Stimulated activated CD4-positive, alpha-beta T cell treated with anti-CD3 and anti-CD28 coated beads, Interleukin-1b, Interleukin-23, amount 100 ng/mL, for 48 hours (primary cell): ENCODE measurements around the gene PTPRN2.

ENCODE experiments used
- DNase-seq: peaks from one replicate; pipeline ENCODE4 v3.0.0-alpha.2; 2020

The PTPRN2 gene

GRCh38 chr7:157630301-157630853, 957.2 kb downstream of the PTPRN2 start:
- no peak for DNase-seq

- DNase-seq, result no peak
Measured at GRCh38 chr7:157628456-157628855, 959.2 kb downstream of the PTPRN2 start.

GRCh38 chr7:157627646-157628045, 960.0 kb downstream of the PTPRN2 start:
- no peak for DNase-seq

- DNase-seq, result no peak
Measured at GRCh38 chr7:157627033-157627432, 960.6 kb downstream of the PTPRN2 start.

GRCh38 chr7:157625973-157626742, 961.5 kb downstream of the PTPRN2 start:
- no peak for DNase-seq

GRCh38 chr7:157623556-157623955, 964.1 kb downstream of the PTPRN2 start:
- DNase-seq, result no peak

GRCh38 chr7:157622408-157623205, 965.0 kb downstream of the PTPRN2 start:
- no peak for DNase-seq

GRCh38 chr7:157622000-157622399, 965.6 kb downstream of the PTPRN2 start:
- no peak for DNase-seq

- DNase-seq, result no peak
Measured at GRCh38 chr7:157621131-157621681, 966.4 kb downstream of the PTPRN2 start.

- no peak for DNase-seq
Measured at GRCh38 chr7:157620616-157621015, 967.0 kb downstream of the PTPRN2 start.

- no peak for DNase-seq
Measured at GRCh38 chr7:157619753-157620525, 967.7 kb downstream of the PTPRN2 start.

GRCh38 chr7:157618823-157619606, 968.6 kb downstream of the PTPRN2 start:
- DNase-seq, result no peak

- DNase-seq, result no peak
Measured at GRCh38 chr7:157618091-157618726, 969.4 kb downstream of the PTPRN2 start.

GRCh38 chr7:157617401-157617800, 970.2 kb downstream of the PTPRN2 start:
- DNase-seq, result no peak

- DNase-seq, result no peak
Measured at GRCh38 chr7:157616931-157617330, 970.7 kb downstream of the PTPRN2 start.

- DNase-seq, result no peak
Measured at GRCh38 chr7:157616426-157616825, 971.2 kb downstream of the PTPRN2 start.

- DNase-seq, result no peak
Measured at GRCh38 chr7:157615852-157616251, 971.8 kb downstream of the PTPRN2 start.

- DNase-seq, result no peak
Measured at GRCh38 chr7:157615101-157615817, 972.4 kb downstream of the PTPRN2 start.

- no peak for DNase-seq
Measured at GRCh38 chr7:157614457-157615020, 973.1 kb downstream of the PTPRN2 start.

GRCh38 chr7:157613575-157614322, 973.9 kb downstream of the PTPRN2 start:
- no peak for DNase-seq
